ENCODE data around the gene CAPN1. TPM values are rescaled to one million over a fixed set of nuclear protein-coding genes. Genes with fewer than 3 reads are reported as not detected.
A peak's percentile ranks its signal among the peaks of the same experiment; 100 is the strongest.

CAPN1 gene
- total and polyA plus RNA-seq, 9 of the 15 experiments (the other 6 are each of a cell fraction or from before 2014, with no cell fraction given), result 3.5 to 199 (median 61.6) TPM

DNA sequence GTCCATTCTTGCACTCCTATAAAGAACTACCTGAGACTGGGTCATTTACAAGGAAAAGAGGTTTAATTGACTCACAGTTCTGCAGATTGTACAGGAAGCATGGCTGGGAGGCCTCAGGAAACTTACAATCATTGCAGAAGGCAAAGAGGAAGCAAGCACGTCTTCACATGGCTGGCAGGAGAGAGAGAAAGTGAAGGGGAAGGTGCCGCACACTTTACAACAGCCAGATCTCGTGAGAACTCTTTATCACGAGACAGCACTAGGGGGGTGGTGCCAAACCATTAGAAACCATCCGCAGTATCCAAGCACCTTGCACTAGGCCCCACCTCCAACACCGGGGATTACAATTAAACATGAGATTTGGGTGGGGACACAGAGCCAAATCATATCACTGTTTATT, 60.7 kb downstream of the CAPN1 start:
- BruUV-seq (replicated peaks), result no TSS peak
- no peak; the same call in 2 of the 3 replicates for ATAC-seq
- TF ChIP-seq TRIM28 (IDR thresholded peaks at IDR 0.05), result peak; percentile 64; the same call in 1 of the 2 replicates
- TF ChIP-seq PKNOX1 (IDR thresholded peaks at IDR 0.05), result no peak
- TF ChIP-seq ZFP36 (IDR thresholded peaks at IDR 0.05; ENCODE audit: low read depth, low read length, partially characterized antibody), result peak; percentile 23
- TF ChIP-seq CHD2 (IDR thresholded peaks at IDR 0.05; ENCODE audit: low read depth, low read length), result peak; percentile 79
- TF ChIP-seq, protein P1, sequence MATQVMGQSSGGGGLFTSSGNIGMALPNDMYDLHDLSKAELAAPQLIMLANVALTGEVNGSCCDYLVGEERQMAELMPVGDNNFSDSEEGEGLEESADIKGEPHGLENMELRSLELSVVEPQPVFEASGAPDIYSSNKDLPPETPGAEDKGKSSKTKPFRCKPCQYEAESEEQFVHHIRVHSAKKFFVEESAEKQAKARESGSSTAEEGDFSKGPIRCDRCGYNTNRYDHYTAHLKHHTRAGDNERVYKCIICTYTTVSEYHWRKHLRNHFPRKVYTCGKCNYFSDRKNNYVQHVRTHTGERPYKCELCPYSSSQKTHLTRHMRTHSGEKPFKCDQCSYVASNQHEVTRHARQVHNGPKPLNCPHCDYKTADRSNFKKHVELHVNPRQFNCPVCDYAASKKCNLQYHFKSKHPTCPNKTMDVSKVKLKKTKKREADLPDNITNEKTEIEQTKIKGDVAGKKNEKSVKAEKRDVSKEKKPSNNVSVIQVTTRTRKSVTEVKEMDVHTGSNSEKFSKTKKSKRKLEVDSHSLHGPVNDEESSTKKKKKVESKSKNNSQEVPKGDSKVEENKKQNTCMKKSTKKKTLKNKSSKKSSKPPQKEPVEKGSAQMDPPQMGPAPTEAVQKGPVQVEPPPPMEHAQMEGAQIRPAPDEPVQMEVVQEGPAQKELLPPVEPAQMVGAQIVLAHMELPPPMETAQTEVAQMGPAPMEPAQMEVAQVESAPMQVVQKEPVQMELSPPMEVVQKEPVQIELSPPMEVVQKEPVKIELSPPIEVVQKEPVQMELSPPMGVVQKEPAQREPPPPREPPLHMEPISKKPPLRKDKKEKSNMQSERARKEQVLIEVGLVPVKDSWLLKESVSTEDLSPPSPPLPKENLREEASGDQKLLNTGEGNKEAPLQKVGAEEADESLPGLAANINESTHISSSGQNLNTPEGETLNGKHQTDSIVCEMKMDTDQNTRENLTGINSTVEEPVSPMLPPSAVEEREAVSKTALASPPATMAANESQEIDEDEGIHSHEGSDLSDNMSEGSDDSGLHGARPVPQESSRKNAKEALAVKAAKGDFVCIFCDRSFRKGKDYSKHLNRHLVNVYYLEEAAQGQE (IDR thresholded peaks at IDR 0.05; ENCODE audit: borderline replicate concordance), result no peak
- TF ChIP-seq, protein P1 (CRISPR knock-in tag; IDR thresholded peaks at IDR 0.05; ENCODE audit: low read depth), result no peak
- no peak for TF ChIP-seq SMAD3 (CRISPR knock-in tag; conservative IDR thresholded peaks at IDR 0.05)
- TF ChIP-seq XRCC4 (IDR thresholded peaks at IDR 0.05; ENCODE audit: extremely low read depth, insufficient read depth, insufficient read length), result no peak
- TF ChIP-seq TRIM24 (IDR thresholded peaks at IDR 0.05), result peak; percentile 28 to 62; a peak in 2 of 4 replicates
- peak; percentile 75; the same call in 1 of the 2 replicates for TF ChIP-seq CBX5 (IDR thresholded peaks at IDR 0.05; ENCODE audit: borderline replicate concordance, low read depth)
- TF ChIP-seq FOS (IDR thresholded peaks at IDR 0.05; ENCODE audit: extremely low read depth, insufficient read length), result no peak
- TF ChIP-seq CBX3 (IDR thresholded peaks at IDR 0.05; ENCODE audit: borderline replicate concordance in 1 of 2, low read length in 2 of 2), result peak in 1 of 2 experiments; percentile 76; a peak in 1 of 3 replicates
- TF ChIP-seq KAT2B (IDR thresholded peaks at IDR 0.05; ENCODE audit: low read depth, low read length), result no peak
- TF ChIP-seq TRIM25 (IDR thresholded peaks at IDR 0.05; ENCODE audit: borderline replicate concordance), result no peak

More for the DNA sequence above, 60.7 kb downstream of the CAPN1 start:
- H3K4me3 ChIP-seq, result no peak overlapping the region
- H3K4me1 ChIP-seq (replicated peaks in 1 of 2; ENCODE audit: control insufficient read depth in 2 of 2, insufficient read depth in 2 of 2, low read length in 2 of 2), result no peaks in the 10 kb centered on the region
- WGBS (ENCODE audit: insufficient coverage, low coverage, missing lambda C conversion rate), result 8% methylated on average over 6 of the region's 6 CpGs
- no peaks in the 10 kb centered on the region for H3K36me3 ChIP-seq (ENCODE audit: control insufficient read depth, insufficient read depth, low read length)
- H3K9me3 ChIP-seq (replicated peaks; ENCODE audit: control insufficient read depth, insufficient read depth, low read depth, low read length), result peaks cover 6% of the 10 kb centered on the region; the same call in 1 of the 2 replicates
- no peaks in the 10 kb centered on the region for H3K9me1 ChIP-seq (ENCODE audit: control insufficient read depth, insufficient read depth, low read length)
- no peak overlapping the region for H3K9ac ChIP-seq (ENCODE audit: insufficient read depth in 1 of 2, low read depth in 2 of 2, low read length in 2 of 2)
- DNase-seq (ENCODE audit: extremely low read depth in 1 of 4, low spot score in 3 of 4) (no peak), FAIRE-seq (no peak)
- no peaks in the 10 kb centered on the region for H4K20me1 ChIP-seq (replicated peaks; ENCODE audit: control insufficient read depth, insufficient read depth, low read length)
- no peaks in the 10 kb centered on the region for H3K27me3 ChIP-seq (ENCODE audit: control insufficient read depth in 2 of 2, insufficient read depth in 2 of 2, low read length in 2 of 2)
- in situ Hi-C loops (cut with MboI), result no loop called here
- H3K27ac ChIP-seq (ENCODE audit: extremely low read depth, low read depth, low read length), result no peak overlapping the region
- intact Hi-C loops (cut with micrococcal nuclease), result no loop called here
- H3K79me2 ChIP-seq (ENCODE audit: control insufficient read depth, insufficient read depth, low read length), result no peaks in the 10 kb centered on the region
- no peak overlapping the region for H3K4me2 ChIP-seq (ENCODE audit: insufficient read depth, low read length)
- CTCF ChIA-PET (ENCODE audit: low intra/inter-chr PET ratio), result no interaction called here
- no peak overlapping the region for H2AFZ ChIP-seq (ENCODE audit: low read depth, low read length)
- POLR2A ChIA-PET, result interaction anchor here (0.5 to 1.2 kb wide), 3 partner anchors 12 to 149 kb away, joined by 3 to 4 read pairs (median 3); partner anchors contain the start of gene POLA2

Data from K562 (cell line).